HepG2 (cell line): Measurements from ENCODE around the gene INKA2. TPM values are rescaled to one million over a fixed set of nuclear protein-coding genes. Genes with fewer than 3 reads are reported as not detected.

Experiments used
- ATAC-seq: fragments of 200-7000 bp; cut with Tn5 transposase; 3 replicates; pipeline ENCODE4 v1.9.1; 2020; ENCODE audit warnings: mild to moderate bottlenecking, moderate library complexity
- BruUV-seq: library from RNA; stranded (reverse); fragments of 400-500 nt; replicated peaks from 2 replicates; lab custom pipeline; 2021; lab: Mats Ljungman, UMichigan
- CTCF ChIA-PET: fragments of 300-600 bp; formaldehyde crosslinking; extraction: SDS; loops from one replicate; lab custom pipeline; 2021; ENCODE audit warnings: low total read pairs, inconsistent platforms, low intra/inter-chr PET ratio; lab: Yijun Ruan, JAX
- POLR2A ChIA-PET: fragments of 350-600 bp; sonication (Branson Sonifier 250); formaldehyde crosslinking; loops from one replicate; lab custom pipeline; 2020; ENCODE audit warnings: antibody characterized with exemption, inconsistent platforms; lab: Yijun Ruan, JAX
- DNase-seq: peaks from one replicate; pipeline ENCODE4 v3.0.0-alpha.2; 2015; ENCODE audit warnings: low spot score
- FAIRE-seq: peaks from 3 replicates; lab custom pipeline; 2011; peaks lifted over from hg19 to GRCh38; lab: Jason Lieb, UNC
- H2AFZ ChIP-seq: one replicate; pipeline ENCODE4 v1.6.1; 2011; ENCODE audit warnings: low read length, inconsistent platforms
- H3K27ac ChIP-seq: fragments of 300-600 bp; 3 replicates; pipeline ENCODE4 v1.8.0; 2011; ENCODE audit warnings: mixed run types, mild to moderate bottlenecking, mixed read lengths, low read length, inconsistent platforms; ENCODE audit not compliant: insufficient read depth; ENCODE audit errors: extremely low read length
- H3K27me3 ChIP-seq, 2 experiments: fragments of 200-600 bp in 1 of 2; 2 replicates in 1 of 2; 3 replicates in 1 of 2; pipeline versions ENCODE4 v1.6.0 to v1.8.0; 2011; ENCODE audit warnings: low read length in 2 of 2, mild to moderate bottlenecking in 2 of 2, moderate library complexity in 2 of 2, inconsistent platforms in 1 of 2; ENCODE audit not compliant: insufficient read depth in 2 of 2, control insufficient read depth in 1 of 2
- H3K36me3 ChIP-seq, 2 experiments: fragments of 200-600 bp in 1 of 2; replicated peaks in 1 of 2; 2 replicates in 1 of 2; 3 replicates in 1 of 2; pipeline versions ENCODE4 v1.5.1 to v1.8.0; 2011; ENCODE audit warnings: low read length in 2 of 2, inconsistent platforms in 1 of 2; ENCODE audit not compliant: insufficient read depth in 2 of 2, control insufficient read depth in 1 of 2
- H3K4me1 ChIP-seq: 2 replicates; pipeline ENCODE4 v1.5.1; 2012; ENCODE audit warnings: low read length, inconsistent platforms; ENCODE audit not compliant: insufficient read depth
- H3K4me2 ChIP-seq: 2 replicates; pipeline ENCODE4 v1.6.0; 2011; ENCODE audit warnings: low read depth, low read length, inconsistent platforms
- H3K4me3 ChIP-seq, 3 experiments: fragments of 200-600 bp in 1 of 3; sonication (generic), shearing (Covaris generic) in 1 of 3; replicated peaks in 1 of 3; 2 replicates each; pipeline ENCODE4 v1.5.1; 2011 to 2016; ENCODE audit warnings: low read length in 3 of 3, inconsistent platforms in 2 of 3, low read depth in 2 of 3, mild to moderate bottlenecking in 2 of 3, control low read depth in 1 of 3, mixed read lengths in 1 of 3; ENCODE audit not compliant: insufficient read depth in 1 of 3
- H3K79me2 ChIP-seq: one replicate; pipeline ENCODE4 v1.6.1; 2011; ENCODE audit warnings: low read length, inconsistent platforms; ENCODE audit not compliant: insufficient read depth
- H3K9ac ChIP-seq: 2 replicates; pipeline ENCODE4 v1.6.0; 2011; ENCODE audit warnings: mild to moderate bottlenecking, low read depth, low read length, inconsistent platforms; ENCODE audit not compliant: insufficient read depth
- H3K9me3 ChIP-seq: 2 replicates; pipeline ENCODE4 v1.5.1; 2012; ENCODE audit warnings: mild to moderate bottlenecking, low read length
- H4K20me1 ChIP-seq: 2 replicates; pipeline ENCODE4 v1.6.0; 2011; ENCODE audit warnings: inconsistent platforms, mild to moderate bottlenecking, low read length, moderate library complexity; ENCODE audit not compliant: insufficient read depth
- HMGXB4 ChIP-seq, 2 experiments: sonication (generic) in 1 of 2; formaldehyde crosslinking in 1 of 2; IDR thresholded peaks; 2 replicates each; pipeline versions ENCODE4 v1.4.0 to v1.6.1; 2018 to 2020; ENCODE audit warnings: missing genetic modification reagents in 2 of 2, borderline replicate concordance in 1 of 2, low read depth in 1 of 2, mild to moderate bottlenecking in 1 of 2, missing biosample characterization in 1 of 2
- JUNB ChIP-seq: sonication (generic); formaldehyde crosslinking; IDR thresholded peaks from 2 replicates; pipeline ENCODE4 v1.8.0; 2022; ENCODE audit warnings: missing genetic modification reagents, mild to moderate bottlenecking, borderline replicate concordance
- MED8 ChIP-seq: sonication (generic); formaldehyde crosslinking; IDR thresholded peaks from 2 replicates; pipeline ENCODE4 v1.8.1; 2023; ENCODE audit warnings: mild to moderate bottlenecking, missing genetic modification reagents; ENCODE audit not compliant: insufficient replicate concordance
- SRF ChIP-seq: IDR thresholded peaks from 2 replicates; pipeline ENCODE4 v1.6.1; 2011; ENCODE audit warnings: mild to moderate bottlenecking, low read depth, low read length, moderate library complexity
- ZNF225 ChIP-seq: sonication (generic); formaldehyde crosslinking; IDR thresholded peaks from 2 replicates; pipeline ENCODE4 v1.4.0; 2020; ENCODE audit warnings: mild to moderate bottlenecking, missing genetic modification reagents
- ZNF562 ChIP-seq: sonication (generic); formaldehyde crosslinking; IDR thresholded peaks from 2 replicates; pipeline ENCODE4 v1.8.0; 2022; ENCODE audit warnings: missing genetic modification reagents, borderline replicate concordance
- ZNF850 ChIP-seq: sonication (generic); formaldehyde crosslinking; conservative IDR thresholded peaks from 2 replicates; pipeline ENCODE4 v1.9.0; 2021; ENCODE audit warnings: mild to moderate bottlenecking, missing genetic modification reagents
- WGBS: methylation state at CpG from one replicate; pipeline ENCODE4 v1.1.6; 2017; ENCODE audit warnings: low lambda C conversion rate; 5-methylcytosine and 5-hydroxymethylcytosine counted together
- in situ Hi-C: cut with HindIII; loops from 2 replicates; pipeline ENCODE4 v1.10.0; 2017; ENCODE audit warnings: low pct_unique_long_range_greater_than_20kb; ENCODE audit not compliant: extremely low pct_ligation_motif_present
- intact Hi-C: fragments of 100-400 bp; cut with micrococcal nuclease; formaldehyde crosslinking; loops from one replicate; pipeline ENCODE4 v1.10.0; 2022; ENCODE audit not compliant: unreplicated experiment
- polyA plus RNA-seq, 8 experiments: library from polyadenylated mRNA; depleted of rRNA in 3 of 8; stranded (reverse) in 7 of 8; unstranded in 1 of 8; fragments of >200 nt; fragmentation: Illumina TruSeq in 4 of 8; extraction: Trizol in 4 of 8; gene quantifications; 2 replicates each; pipeline versions ENCODE4 v1.2.1 to v1.2.3, GENCODE V29; 2011 to 2016; ENCODE audit warnings: low read depth in 4 of 8, missing spikeins in 1 of 8, mixed read lengths in 1 of 8; ENCODE audit not compliant: insufficient read depth in 1 of 8
- total RNA-seq, 5 experiments: library from RNA; depleted of rRNA; stranded (reverse); fragments of >200 nt; fragmentation: Illumina TruSeq; extraction: Trizol; gene quantifications; 2 replicates each; pipeline ENCODE4 v1.2.3, GENCODE V29; 2016; ENCODE audit warnings: low read depth in 1 of 5
- TF ChIP-seq, protein P1 (sequence below): sonication (generic); formaldehyde crosslinking; IDR thresholded peaks from 2 replicates; pipeline ENCODE4 v1.4.0; 2020; ENCODE audit warnings: mild to moderate bottlenecking, missing genetic modification reagents
- TF ChIP-seq, protein P2 (sequence below): sonication (generic); formaldehyde crosslinking; IDR thresholded peaks from 2 replicates; pipeline ENCODE4 v1.4.0; 2020; ENCODE audit warnings: mild to moderate bottlenecking, missing genetic modification reagents

INKA2 gene
- total and polyA plus RNA-seq, 2 of the 13 experiments (the other 11 are each of a cell fraction or from before 2014, with no cell fraction given), result 2.6 to 4.6 TPM

DNA sequence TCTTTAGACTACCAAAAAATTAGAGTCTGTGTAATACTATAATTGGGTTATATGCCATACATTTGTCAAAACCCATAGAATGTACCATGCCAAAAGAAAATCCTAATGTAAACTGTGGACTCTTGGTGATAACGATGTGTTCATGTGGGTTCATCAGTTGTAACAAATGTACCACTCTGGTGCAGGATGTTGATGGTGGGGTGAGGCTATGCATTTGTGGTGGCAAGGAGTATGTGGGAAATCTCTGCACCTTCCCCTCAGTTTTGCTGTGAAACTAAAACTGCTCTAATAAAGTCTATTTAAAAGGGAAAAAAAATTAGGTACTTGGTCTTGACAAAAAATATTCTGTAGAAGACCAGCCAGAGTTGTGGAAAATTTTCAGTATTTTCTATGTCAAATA lies 43.4 kb downstream of the INKA2 start:
- ChIA-PET CTCF (no interaction called here), POLR2A (no interaction called here)
- no peak overlapping the region for H3K27ac ChIP-seq
- H3K4me3 ChIP-seq, result no peak overlapping the region
- no peak overlapping the region for H3K4me2 ChIP-seq
- peaks cover 6 to 63% of the 10 kb centered on the region in 2 experiments for H3K36me3 ChIP-seq
- no peak overlapping the region for H2AFZ ChIP-seq
- H4K20me1 ChIP-seq, result no peaks in the 10 kb centered on the region
- FAIRE-seq (no peak), DNase-seq (no peak), ATAC-seq (no peak)
- no peaks in the 10 kb centered on the region for H3K9me3 ChIP-seq
- H3K79me2 ChIP-seq, result no peaks in the 10 kb centered on the region
- no TSS peak for BruUV-seq
- no peaks in the 10 kb centered on the region for H3K27me3 ChIP-seq
- intact Hi-C loops, result no loop called here
- in situ Hi-C loops, result no loop called here
- WGBS, result 95% methylated on average over 1 of the region's 1 CpG
- peaks cover 16% of the 10 kb centered on the region for H3K4me1 ChIP-seq
- H3K9ac ChIP-seq, result no peak overlapping the region
- no peak for TF ChIP-seq ZNF850 (CRISPR knock-in tag)
- TF ChIP-seq, protein P1, sequence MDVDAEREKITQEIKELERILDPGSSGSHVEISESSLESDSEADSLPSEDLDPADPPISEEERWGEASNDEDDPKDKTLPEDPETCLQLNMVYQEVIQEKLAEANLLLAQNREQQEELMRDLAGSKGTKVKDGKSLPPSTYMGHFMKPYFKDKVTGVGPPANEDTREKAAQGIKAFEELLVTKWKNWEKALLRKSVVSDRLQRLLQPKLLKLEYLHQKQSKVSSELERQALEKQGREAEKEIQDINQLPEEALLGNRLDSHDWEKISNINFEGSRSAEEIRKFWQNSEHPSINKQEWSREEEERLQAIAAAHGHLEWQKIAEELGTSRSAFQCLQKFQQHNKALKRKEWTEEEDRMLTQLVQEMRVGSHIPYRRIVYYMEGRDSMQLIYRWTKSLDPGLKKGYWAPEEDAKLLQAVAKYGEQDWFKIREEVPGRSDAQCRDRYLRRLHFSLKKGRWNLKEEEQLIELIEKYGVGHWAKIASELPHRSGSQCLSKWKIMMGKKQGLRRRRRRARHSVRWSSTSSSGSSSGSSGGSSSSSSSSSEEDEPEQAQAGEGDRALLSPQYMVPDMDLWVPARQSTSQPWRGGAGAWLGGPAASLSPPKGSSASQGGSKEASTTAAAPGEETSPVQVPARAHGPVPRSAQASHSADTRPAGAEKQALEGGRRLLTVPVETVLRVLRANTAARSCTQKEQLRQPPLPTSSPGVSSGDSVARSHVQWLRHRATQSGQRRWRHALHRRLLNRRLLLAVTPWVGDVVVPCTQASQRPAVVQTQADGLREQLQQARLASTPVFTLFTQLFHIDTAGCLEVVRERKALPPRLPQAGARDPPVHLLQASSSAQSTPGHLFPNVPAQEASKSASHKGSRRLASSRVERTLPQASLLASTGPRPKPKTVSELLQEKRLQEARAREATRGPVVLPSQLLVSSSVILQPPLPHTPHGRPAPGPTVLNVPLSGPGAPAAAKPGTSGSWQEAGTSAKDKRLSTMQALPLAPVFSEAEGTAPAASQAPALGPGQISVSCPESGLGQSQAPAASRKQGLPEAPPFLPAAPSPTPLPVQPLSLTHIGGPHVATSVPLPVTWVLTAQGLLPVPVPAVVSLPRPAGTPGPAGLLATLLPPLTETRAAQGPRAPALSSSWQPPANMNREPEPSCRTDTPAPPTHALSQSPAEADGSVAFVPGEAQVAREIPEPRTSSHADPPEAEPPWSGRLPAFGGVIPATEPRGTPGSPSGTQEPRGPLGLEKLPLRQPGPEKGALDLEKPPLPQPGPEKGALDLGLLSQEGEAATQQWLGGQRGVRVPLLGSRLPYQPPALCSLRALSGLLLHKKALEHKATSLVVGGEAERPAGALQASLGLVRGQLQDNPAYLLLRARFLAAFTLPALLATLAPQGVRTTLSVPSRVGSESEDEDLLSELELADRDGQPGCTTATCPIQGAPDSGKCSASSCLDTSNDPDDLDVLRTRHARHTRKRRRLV (CRISPR knock-in tag), result no peak
- TF ChIP-seq, protein P2, sequence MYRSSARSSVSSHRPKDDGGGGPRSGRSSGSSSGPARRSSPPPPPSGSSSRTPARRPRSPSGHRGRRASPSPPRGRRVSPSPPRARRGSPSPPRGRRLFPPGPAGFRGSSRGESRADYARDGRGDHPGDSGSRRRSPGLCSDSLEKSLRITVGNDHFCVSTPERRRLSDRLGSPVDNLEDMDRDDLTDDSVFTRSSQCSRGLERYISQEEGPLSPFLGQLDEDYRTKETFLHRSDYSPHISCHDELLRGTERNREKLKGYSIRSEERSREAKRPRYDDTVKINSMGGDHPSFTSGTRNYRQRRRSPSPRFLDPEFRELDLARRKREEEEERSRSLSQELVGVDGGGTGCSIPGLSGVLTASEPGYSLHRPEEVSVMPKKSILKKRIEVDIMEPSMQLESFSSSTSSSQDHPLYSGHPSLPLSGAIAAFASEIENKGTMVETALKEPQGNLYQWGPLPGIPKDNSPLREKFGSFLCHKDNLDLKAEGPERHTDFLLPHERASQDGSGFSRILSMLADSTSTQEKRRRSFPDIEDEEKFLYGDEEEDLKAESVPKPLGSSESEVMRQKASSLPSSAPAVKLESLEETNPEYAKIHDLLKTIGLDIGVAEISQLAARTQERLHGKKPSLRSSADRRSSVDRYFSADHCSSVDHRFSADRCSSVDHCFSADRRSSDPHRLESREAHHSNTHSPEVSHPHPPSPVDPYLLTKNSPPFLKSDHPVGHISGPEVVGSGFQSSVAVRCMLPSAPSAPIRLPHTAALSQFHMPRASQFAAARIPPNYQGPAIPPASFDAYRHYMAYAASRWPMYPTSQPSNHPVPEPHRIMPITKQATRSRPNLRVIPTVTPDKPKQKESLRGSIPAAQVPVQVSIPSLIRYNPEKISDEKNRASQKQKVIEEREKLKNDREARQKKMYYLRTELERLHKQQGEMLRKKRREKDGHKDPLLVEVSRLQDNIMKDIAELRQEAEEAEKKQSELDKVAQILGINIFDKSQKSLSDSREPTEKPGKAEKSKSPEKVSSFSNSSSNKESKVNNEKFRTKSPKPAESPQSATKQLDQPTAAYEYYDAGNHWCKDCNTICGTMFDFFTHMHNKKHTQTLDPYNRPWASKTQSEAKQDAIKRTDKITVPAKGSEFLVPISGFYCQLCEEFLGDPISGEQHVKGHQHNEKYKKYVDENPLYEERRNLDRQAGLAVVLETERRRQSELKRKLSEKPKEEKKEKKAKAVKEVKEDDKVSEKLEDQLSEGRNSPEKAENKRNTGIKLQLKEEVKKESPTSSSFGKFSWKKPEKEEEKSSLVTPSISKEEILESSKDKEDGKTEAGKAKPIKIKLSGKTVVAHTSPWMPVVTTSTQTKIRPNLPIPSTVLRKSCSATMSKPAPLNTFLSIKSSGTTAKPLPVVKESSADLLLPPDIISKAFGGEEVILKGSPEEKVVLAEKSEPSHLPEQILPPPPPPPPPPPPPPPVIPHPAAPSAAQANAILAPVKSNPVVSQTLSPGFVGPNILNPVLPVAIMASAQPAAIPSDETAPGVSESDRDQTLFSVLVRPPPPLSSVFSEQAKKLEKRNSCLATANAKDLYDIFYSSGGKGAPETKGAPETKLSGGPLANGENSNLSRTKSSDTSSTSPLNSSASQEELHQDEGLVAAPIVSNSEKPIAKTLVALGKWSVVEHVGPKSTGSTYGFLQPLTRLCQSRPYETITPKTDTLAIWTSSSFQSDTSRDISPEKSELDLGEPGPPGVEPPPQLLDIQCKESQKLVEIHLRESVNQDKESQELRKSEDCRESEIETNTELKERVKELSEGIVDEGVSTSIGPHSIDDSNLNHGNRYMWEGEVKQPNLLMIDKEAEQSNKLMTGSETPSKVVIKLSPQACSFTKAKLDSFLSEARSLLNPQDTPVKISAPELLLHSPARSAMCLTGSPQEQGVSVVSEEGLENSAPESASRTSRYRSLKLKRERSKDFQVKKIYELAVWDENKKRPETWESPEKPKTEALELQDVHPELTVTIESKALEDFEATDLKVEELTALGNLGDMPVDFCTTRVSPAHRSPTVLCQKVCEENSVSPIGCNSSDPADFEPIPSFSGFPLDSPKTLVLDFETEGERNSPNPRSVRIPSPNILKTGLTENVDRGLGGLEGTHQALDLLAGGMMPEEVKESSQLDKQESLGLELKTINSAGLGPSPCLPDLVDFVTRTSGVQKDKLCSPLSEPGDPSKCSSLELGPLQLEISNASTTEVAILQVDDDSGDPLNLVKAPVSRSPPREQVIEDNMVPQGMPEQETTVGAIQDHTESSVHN (CRISPR knock-in tag), result no peak
- TF ChIP-seq MED8 (CRISPR knock-in tag), result no peak
- no peak for TF ChIP-seq ZNF225 (CRISPR knock-in tag)
- no peak for TF ChIP-seq HMGXB4 (CRISPR knock-in tag; IDR thresholded peaks at IDR 0.05; ENCODE audit: borderline replicate concordance in 1 of 2, low read depth in 1 of 2)
- no peak for TF ChIP-seq ZNF562 (CRISPR knock-in tag)
- TF ChIP-seq SRF, result no peak
- TF ChIP-seq JUNB (CRISPR knock-in tag), result no peak
